HG03139 (cell line): ENCODE results near the gene NR3C2.
A peak's percentile ranks its signal among the peaks of the same experiment; 100 is the strongest.
"Not testable (repeated sequence)": the region's sequence is repeated elsewhere in the genome, so short reads cannot be mapped to it uniquely, and the experiment has no call there.

Experiments
- ATAC-seq: cut with Tn5 transposase; IDR thresholded peaks from one replicate; pipeline ENCODE4 v1.9.1; 2021; ENCODE audit not compliant: unreplicated experiment

NR3C2 gene

DNA sequence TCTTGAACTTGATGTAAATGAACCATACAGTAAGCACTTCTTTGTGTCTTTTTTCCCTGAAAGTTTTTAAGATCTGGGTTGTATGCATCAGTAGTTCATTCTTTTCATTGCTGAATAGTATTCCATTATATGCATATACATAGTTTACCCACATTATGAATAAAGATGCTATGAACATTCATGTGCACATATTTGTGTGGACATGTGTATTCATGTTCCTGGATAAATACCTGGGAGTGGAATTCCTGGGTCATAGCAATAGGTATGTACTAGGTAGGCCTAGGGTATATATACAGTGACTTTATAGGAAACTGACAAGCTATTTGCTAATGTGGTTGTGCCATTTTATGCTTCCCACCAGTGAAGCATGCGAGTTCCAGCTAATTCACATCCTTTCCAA is 215.9 kb downstream of the NR3C2 start:
- ATAC-seq: no peak

DNA sequence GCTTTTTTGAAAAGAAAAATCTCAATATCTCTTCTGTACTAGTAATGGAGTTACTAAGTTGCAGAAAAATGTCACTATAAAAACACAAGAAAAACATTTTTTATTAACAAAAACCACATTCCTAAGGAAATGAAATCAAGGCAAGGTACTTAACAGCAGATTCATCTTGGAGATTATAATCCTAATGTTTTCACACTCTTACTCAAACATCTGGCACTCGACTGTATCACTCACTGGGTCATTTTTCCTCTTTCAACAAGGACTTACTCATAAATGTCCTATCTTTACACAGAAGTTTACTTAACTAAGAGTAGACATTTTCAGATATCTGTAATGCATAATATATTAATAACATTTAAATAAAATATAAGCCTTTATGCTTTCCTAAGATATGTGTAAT is 216.6 kb downstream of the NR3C2 start:
- no peak for ATAC-seq

DNA sequence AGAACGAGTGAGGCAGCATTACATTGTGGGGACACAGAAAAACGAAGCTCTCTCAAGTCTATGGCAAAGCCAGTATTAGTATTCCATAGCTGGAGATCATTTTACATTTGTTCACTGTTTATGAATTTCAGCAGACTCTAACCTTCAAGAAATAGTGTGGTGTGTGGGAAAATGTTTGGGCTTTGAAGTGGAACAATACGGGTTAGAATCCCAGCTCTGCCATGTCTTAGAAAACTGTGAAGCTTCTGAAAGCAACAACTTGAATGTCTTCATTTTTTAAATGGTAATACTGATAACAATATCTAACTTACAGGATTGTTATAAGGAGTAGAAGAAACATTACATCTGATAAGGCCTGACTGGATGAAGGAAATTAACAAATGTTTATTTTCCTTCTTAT is 217.7 kb downstream of the NR3C2 start:
- ATAC-seq: no peak

DNA sequence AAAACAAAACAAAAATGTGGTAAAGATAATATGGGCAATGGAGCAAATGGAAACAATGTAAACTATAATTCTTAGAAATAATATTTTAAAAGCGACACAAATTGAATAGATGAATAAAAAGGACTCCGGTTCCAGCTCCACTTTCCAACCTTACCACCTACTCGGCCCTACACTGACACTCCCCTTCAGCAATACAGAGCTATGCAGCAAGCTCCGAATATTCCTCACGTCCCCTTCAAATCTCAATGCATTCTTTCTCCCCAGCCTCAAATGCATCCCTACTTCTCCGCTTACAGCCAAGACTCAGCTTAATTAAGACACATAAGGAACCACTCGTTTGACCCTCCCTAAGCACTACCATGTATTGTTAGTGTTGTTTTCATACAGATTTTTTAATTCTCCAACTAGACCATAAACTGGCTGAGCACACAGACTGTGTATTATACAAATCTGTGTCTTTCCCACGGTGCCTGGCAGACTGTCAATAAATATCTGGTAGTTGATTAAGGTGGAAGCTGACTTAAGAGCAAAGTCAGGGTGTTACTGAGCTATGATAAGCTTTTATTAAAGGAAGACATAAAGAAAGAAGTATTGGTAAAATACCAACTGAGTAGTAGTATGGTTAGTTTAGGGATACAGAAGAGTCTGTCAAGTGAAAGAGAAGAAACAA is 219.1 kb downstream of the NR3C2 start:
- no peak for ATAC-seq

DNA sequence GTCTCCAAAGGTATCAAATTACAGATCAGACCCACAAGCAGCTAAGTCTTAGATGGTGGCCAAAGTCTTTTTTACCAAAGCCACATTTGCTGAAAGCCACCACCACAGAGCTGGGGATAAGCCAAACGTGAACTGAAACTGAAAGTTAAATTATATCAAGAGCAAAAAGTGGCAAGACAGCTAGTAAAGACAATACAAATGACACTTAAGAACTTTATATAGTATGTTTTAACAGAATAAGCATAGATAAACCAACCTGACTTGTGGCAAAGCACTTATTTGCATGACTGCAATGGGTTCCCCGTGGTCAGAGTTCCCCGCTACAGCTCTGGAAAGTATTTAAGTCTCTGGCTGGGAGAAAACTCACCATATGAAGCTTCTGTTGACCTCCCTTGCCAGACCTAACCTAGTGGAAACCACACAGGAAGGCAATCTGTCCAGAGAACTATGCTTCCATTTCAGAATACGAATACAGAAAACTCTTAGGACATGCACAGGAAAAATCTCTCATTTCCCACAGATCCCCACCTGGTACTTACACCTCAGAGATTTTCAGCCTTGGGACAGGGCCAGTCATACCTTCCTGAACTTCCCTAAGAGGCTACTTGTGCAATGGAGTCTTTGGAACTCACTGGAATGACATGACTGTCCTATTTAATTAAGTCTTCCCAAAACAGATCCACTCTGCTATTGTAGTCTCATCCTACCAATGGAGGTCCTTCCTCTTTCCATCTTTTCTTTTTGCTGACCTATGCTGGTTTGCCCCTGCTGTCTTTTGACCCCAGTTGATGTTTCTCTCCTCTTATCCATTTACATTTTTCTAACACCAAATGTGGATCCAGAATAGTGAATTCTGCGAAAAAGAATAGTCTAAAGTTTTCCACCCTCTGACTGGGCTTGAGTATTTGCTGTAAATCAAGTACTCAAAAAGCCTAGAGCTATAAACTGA is 225.1 kb downstream of the NR3C2 start:
- peak; percentile 96 for ATAC-seq

DNA sequence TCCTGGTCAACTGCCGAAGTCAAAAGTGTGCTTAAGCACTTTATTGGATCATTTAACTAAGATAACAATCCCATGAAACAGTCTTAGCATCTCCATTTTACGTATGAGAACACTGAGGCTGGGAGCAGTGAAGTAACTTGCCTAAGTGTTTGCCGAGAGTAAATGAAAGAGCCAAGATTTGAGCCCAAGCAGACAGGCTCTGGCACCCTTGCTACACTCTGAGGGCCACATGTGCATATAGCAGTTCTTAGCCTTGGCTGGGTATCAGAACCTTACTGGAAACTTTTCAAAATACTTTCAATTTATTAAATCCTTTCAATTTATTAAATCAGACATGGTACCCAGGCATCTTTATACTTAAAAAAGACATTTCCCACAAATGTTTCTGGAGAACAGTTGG is 225.9 kb downstream of the NR3C2 start:
- no peak for ATAC-seq

DNA sequence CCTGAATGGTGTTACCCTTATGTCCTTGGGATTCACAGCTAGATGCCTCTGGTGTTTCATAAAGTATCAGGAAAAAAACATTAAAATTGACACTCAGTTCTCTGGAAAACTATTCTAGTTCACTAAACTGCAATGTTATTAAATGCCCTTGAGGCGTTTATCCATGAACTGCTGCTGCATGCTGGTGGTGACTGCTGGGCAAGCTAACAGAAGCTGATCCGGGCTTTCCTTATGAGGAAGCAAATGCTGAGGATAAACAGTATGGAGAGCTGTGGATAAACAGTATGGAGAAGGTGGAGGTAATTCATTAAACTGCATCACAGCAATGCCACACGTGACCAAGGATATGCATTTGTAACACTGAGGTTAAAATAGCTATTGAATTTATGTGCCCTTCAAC is 227.0 kb downstream of the NR3C2 start:
- ATAC-seq: no peak

DNA sequence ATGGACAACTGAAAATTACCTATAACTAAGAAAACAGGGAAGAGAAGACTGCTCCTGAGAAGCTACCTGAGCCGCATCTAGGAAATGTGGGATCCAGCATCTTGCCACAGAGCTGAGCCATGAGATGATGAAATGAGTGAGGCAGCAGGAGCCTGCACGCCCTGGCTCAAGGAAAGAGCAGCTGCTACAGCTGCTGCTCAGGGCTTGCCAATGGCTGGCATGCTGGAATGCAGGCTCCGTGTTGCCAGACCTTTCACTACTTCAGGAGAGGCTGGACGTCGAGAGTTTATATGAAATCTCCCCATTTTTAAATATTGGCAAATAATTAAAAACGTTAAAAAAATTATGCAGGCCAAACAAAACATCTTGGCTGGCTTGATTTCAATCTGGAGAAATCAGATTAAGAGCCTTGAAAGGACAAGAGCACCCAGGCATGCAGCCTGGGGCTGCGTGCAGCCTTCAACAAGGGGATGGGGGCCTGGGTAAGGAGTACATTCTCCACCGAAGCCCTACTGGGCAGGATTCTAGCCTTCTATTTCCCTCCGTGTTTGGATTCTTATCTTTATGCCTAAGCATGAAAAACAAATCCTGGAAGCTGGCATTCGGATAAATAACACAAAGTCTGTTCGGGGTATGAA is 227.6 kb downstream of the NR3C2 start:
- no peak for ATAC-seq

DNA sequence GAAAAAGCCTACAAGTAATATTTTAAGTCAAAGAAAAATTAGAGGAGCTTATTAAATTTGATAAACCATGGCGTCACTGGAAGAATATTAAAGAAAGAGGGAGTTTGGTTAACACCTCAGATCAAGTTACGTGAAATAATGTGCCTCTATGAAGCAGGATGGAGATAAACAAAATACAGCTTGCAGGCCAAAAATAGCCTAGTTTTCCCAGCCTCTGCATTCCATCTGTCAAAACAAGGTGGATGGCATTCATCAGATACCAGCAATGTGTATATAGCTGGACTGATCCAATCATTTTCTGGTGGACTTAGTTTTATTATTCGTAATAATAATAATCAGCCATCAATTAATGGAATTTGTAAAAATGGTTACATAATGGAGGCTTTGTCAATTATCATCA is 230.7 kb downstream of the NR3C2 start:
- ATAC-seq: no peak

DNA sequence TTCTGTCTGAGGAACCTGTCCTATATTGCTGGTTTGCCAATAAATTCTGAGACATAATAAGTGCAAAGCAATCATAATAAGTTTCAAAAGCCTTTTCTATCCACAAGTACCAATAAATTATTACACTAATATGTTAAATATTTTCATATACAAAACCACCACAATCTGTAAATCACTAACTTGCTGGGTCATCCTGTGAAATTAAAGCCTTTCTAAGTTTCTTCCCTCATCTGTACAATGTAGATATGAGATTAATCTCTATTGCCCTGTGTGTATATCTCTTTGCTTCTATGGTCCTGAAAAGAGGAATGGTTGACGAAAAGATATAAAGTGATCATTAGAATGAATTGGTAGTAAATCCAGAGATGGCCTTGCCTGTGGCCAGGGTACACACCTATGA is 231.6 kb downstream of the NR3C2 start:
- peak; percentile 48 for ATAC-seq

DNA sequence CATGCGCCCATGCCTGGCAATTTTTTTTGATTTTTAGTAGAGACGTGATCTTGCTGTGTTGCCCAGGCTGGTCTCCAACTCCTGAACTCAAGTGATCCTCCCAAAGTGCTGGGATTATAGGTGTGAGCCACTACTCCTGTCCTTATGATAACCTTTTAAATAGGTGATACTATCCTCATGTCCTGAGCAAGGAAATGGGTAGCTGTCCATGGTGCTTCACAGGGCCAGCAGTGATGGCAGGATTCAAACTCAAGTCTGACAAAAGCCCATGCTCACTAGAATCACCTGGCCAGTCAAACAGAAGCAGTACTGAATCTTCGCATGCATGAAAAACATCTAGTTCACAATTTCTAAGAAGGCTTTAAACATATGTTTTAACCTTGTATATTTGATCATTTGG is 235.1 kb downstream of the NR3C2 start:
- ATAC-seq: no peak

DNA sequence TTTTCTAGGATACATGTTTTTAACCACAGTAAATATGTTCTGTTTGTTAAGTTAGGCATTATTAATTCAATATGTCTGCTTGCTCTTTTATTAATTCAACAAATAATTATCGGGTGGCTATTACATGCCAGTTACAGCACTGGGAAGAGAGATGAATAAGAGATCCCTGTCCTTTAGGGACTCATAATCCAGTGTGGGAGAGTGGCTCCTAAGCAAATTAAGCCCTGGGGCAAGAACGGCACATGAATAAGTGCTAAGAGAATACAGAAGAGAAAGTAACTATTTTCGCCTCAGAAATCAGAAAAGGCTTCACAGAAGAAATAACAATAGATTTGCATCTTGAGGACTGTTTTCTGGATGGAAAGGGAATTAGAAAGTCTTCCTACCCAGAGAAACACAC is 236.7 kb downstream of the NR3C2 start:
- ATAC-seq: no peak

DNA sequence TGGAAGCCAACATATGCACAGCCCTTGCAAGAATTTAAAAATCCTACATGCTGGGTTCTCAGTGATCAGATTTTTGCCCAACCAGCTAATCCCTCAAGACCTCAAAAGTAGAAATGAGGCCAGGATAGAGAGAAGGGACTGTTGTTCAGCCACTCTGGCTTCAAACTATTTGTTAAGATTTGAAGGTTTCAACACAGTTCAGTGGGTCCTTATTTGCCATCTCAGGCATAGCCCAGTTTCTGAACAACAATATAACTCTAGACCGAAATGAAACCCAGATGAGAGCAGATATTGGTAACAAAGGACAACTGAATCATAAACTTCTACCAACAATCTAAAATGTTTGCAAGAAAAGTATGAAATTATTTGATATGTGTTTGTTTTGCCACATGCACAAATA is 237.3 kb downstream of the NR3C2 start:
- no peak for ATAC-seq

DNA sequence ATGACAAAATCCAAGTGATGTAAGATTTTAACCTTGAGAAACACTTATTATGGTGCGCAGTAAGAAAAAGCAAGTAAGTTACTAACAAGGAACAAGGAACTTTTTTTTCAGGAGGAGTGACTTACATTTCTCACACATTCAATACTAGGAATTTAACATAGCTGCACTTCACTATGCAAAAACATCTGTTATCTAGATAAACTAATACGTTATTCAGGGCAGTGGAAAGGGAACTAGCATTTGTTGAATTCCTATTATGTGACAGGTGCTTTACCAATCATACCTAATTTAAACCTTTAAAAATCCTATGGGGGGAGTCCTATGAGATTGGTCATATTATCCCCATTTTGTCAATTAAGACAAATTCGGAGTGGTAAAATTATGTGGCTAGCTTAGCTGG is 238.0 kb downstream of the NR3C2 start:
- no peak for ATAC-seq

DNA sequence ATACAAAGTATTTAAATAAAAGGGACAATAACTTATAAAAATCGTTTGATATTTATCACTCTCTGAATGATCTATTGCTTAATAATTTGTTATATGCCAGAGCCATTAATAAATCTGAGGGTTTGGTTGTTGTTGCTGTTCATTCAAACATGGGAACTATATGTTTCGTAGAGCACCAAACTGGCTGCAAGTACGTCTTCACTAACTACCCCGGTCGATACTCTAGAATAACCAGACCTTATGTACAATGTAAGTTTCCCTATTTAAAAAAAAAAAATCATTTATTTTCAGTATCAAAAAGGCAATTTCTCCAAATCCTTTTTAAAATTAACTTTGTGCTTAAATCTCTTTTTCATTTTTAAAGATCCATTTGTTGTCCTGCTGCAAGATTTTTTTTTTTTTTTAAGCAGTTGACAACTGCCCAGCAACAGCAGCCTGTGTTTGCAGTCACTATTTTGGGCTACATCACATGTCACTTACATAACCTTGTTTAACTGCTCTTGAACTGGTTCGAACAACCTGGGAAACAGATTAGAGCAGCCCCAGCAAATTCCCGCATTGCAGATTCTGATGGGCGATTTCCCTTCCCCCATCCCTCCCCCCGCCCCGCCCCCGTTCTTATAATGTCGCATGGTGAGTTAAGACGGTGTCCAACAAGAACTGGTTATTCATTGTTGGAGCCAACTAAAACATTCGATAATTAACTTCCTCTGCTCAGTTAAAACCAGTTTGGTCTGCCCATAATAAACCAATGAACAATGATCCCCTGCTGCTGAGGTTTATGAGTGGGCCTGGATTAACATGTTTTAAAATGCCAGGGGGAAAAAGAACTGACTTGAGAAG is 238.9 kb downstream of the NR3C2 start:
- no peak for ATAC-seq

DNA sequence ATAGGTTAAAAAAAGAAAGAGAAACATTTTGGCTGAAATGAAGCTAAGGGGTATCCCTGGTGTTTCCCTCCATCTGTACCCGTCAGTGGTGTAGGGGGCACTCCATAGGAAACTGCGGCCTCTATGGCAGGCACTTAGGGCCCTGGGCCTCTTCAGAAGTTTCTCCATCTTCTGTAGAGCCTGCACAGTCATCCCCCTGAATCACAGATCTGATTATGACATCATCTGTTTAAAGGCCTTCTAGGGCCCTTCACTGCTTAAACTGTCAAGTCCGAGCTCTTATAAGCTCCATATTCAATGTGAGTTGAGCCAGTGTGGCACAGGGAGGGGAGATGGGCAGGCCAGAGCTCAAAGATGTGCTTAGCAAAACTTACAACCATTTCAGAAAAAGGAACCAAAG is 241.3 kb downstream of the NR3C2 start:
- ATAC-seq: no peak

DNA sequence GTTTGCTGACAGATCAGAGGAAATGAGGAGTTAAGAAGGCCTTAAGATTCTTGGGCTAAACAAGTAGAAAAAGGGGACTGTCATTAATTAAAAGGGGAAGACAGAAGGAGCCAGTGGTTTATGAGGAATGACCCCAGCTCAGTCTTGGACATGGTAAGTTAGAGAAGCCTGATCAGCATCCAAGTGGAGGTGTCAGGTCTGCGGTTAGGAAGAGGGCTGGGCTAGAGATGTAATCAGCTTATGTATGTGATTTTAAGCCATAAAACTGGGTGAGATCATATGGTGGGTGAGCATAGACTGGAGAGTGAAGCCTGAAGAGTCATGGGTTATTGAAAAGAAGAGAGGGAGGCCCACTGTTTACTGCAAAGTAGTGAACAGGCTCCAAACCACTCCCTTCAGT is 246.1 kb downstream of the NR3C2 start:
- ATAC-seq: no peak

DNA sequence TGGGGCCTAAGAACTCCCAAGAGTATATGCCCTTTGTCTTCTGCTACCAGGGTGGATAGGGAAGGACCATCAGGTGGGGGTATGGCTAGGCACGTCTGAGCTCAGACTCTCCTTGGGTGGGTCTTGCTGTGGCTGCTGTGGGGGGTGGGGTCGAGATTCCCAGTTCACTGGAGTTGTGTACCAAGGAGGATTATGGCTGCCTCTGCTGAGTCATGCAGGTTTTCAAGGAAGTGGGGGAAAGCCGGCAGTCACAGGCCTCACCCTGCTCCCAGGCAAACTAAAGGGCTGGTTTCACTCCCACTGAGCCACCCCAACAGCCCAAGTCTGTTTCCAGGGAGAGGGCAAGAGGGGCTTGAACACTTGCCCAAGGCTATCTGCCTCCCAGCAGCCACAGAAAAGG is 249.7 kb downstream of the NR3C2 start:
- ATAC-seq: no peak

DNA sequence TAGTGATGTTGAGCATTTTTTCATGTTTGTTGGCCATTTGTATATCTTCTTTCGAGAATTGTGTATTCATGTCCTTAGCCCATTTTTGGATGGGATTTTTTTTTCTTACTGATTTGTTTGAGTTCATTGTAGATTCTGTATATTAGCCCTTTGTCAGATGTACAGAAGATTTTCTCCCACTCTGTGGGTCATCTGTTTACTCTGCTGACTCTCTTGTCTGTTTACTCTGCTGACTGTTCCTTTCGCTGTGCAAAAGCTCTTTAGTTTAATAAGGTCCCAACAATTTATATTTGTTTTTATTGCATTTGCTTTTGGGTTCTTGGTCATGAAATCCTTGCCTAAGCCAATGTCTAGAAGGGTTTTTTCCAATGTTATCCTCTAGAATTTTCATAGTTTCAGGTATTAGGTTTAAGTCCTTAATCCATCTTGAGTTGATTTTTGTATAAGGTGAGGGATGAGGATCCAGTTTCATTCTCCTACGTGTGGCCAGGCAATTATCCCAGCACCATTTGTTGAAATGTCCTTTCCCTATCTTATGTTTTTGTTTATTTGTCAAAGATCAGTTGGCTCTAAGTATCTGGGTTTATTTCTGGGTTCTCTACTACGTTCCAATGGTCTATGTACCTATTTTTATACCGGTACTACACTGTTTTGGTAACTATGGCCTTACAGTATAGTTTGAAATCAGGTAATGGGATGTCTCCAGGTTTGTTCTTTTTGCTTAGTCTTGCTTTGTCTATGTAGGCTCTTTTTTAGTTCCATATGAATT is 254.6 kb downstream of the NR3C2 start:
- not testable (repeated sequence) for ATAC-seq

DNA sequence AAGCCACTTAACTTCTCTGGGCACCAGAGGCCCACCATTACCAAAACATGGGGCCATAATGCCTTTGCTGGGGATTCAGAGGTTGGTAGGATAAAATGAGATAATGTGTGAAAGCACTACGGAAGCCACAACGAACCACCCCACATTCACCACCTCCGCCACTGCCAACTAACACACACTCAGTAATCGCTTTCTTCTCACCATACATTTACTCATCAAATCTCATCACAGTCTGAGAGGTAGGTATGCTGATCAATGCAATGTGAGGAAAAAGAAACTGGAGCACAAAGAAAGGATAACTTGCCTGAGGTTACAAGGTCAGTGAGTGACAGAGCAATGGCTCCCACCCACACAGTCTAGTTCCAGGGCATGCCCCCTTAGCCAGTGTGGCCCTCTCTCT is 257.3 kb downstream of the NR3C2 start:
- ATAC-seq: no peak
